Endodermal cell (in vitro differentiated cells): ENCODE measurements around the gene TMEM106C. TPM values are rescaled to one million over a fixed set of nuclear protein-coding genes. Genes with fewer than 3 reads are reported as not detected.

Experiments used
- DNase-seq: peaks from one replicate; pipeline ENCODE4 v3.0.0-alpha.2; 2017
- H3K27ac ChIP-seq: 2 replicates; pipeline ENCODE4 v1.5.1; 2013; ENCODE audit warnings: mild to moderate bottlenecking, low read depth, low read length, moderate library complexity
- H3K27me3 ChIP-seq: 2 replicates; pipeline ENCODE4 v1.6.1; 2013; ENCODE audit warnings: mild to moderate bottlenecking, low read length, moderate library complexity; ENCODE audit not compliant: insufficient read depth, control insufficient read depth, poor library complexity, severe bottlenecking
- H3K36me3 ChIP-seq: 2 replicates; pipeline ENCODE4 v1.7.0; 2013; ENCODE audit warnings: mild to moderate bottlenecking, low read length, moderate library complexity; ENCODE audit not compliant: control insufficient read depth, insufficient read depth
- H3K4me1 ChIP-seq: one replicate; pipeline ENCODE4 v1.7.0; 2013; ENCODE audit warnings: low read length; ENCODE audit not compliant: control insufficient read depth, insufficient read depth
- H3K4me3 ChIP-seq: 2 replicates; pipeline ENCODE4 v1.5.1; 2013; ENCODE audit warnings: mild to moderate bottlenecking, low read length, moderate library complexity
- H3K9ac ChIP-seq: 2 replicates; pipeline ENCODE4 v1.6.1; 2013; ENCODE audit warnings: mild to moderate bottlenecking, low read length, moderate library complexity; ENCODE audit not compliant: poor library complexity, severe bottlenecking; ENCODE audit errors: extremely low read depth
- H3K9me3 ChIP-seq: 2 replicates; pipeline ENCODE4 v1.6.1; 2013; ENCODE audit warnings: mild to moderate bottlenecking, low read length, moderate library complexity; ENCODE audit not compliant: control insufficient read depth
- H3K27ac Mint-ChIP-seq: 2 replicates; pipeline ENCODE4 v1.8.0; 2020; ENCODE audit warnings: mixed read lengths
- H3K27me3 Mint-ChIP-seq: 2 replicates; pipeline ENCODE4 v1.8.0; 2021; ENCODE audit warnings: mild to moderate bottlenecking, mixed read lengths; ENCODE audit not compliant: insufficient read depth
- H3K36me3 Mint-ChIP-seq: 2 replicates; pipeline ENCODE4 v1.8.0; 2020; ENCODE audit warnings: low read depth, mixed read lengths
- H3K4me1 Mint-ChIP-seq: 2 replicates; pipeline ENCODE4 v1.8.0; 2020; ENCODE audit warnings: mixed read lengths
- H3K4me3 Mint-ChIP-seq: 2 replicates; pipeline ENCODE4 v1.8.0; 2020; ENCODE audit warnings: mild to moderate bottlenecking, moderate library complexity, mixed read lengths
- H3K9me3 Mint-ChIP-seq: 2 replicates; pipeline ENCODE4 v1.8.0; 2020; ENCODE audit warnings: mild to moderate bottlenecking, mixed read lengths
- WGBS, 2 experiments: methylation state at CpG; one replicate each; pipeline versions ENCODE4 v1.1.5 to v1.1.7; 2013; ENCODE audit warnings: missing lambda C conversion rate in 2 of 2, mixed read lengths in 1 of 2; ENCODE audit not compliant: insufficient coverage in 1 of 2, insufficient read length in 1 of 2; 5-methylcytosine and 5-hydroxymethylcytosine counted together
- total RNA-seq, 2 donors: library from RNA; stranded (reverse); fragmentation: NEBNext Ultra II Directional in 1 of 2; extraction: Animal tissue kit (Norgen Biotek cat#: 25700) in 1 of 2; gene quantifications; 2 replicates in 1 of 2; 3 replicates in 1 of 2; pipeline ENCODE4 v1.2.1, GENCODE V29; 2021
- TF ChIP-seq, protein P1 (sequence below): fragments of 200-600 bp; sonication (generic); conservative IDR thresholded peaks from 2 replicates; pipeline ENCODE4 v1.5.0; 2021; ENCODE audit warnings: antibody characterized with exemption, mild to moderate bottlenecking

The TMEM106C gene
- total RNA-seq, 2 donors from 2014 or later = 17.3 to 61.6 TPM

DNA sequence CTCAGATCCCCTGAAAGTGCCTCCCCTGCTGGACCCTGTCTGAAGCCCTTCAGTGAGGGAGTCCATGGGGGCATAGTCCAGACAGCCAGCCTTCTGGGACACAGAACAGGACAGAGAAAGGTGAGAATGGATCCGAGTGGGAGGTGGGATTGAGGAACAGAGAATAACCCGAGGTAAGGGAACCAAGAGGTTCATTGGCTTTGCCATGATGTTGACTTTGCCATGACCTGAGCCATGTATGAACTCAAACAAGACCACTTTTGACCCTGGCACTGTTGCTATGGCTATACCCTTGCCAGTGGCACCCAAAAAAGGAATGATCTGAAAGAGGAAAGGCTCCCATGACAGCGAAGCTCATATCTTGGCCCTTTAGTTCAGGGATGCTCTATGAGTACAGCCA lies 36.0 kb upstream of the TMEM106C start:
- no peaks in the 10 kb centered on the region for H3K9me3 Mint-ChIP-seq
- Histone ChIP-seq H3K9ac (no peak overlapping the region), H3K9me3 (no peaks in the 10 kb centered on the region), H3K36me3 (no peaks in the 10 kb centered on the region), H3K27me3 (peaks cover 83% of the 10 kb centered on the region), H3K4me3 (no peak overlapping the region), H3K27ac (no peak overlapping the region), H3K4me1 (no peaks in the 10 kb centered on the region)
- peaks cover 59% of the 10 kb centered on the region for H3K27me3 Mint-ChIP-seq
- no peak overlapping the region for H3K4me3 Mint-ChIP-seq
- no peaks in the 10 kb centered on the region for H3K36me3 Mint-ChIP-seq
- peak; percentile 17 for DNase-seq
- H3K4me1 Mint-ChIP-seq = no peaks in the 10 kb centered on the region
- TF ChIP-seq, protein P1, sequence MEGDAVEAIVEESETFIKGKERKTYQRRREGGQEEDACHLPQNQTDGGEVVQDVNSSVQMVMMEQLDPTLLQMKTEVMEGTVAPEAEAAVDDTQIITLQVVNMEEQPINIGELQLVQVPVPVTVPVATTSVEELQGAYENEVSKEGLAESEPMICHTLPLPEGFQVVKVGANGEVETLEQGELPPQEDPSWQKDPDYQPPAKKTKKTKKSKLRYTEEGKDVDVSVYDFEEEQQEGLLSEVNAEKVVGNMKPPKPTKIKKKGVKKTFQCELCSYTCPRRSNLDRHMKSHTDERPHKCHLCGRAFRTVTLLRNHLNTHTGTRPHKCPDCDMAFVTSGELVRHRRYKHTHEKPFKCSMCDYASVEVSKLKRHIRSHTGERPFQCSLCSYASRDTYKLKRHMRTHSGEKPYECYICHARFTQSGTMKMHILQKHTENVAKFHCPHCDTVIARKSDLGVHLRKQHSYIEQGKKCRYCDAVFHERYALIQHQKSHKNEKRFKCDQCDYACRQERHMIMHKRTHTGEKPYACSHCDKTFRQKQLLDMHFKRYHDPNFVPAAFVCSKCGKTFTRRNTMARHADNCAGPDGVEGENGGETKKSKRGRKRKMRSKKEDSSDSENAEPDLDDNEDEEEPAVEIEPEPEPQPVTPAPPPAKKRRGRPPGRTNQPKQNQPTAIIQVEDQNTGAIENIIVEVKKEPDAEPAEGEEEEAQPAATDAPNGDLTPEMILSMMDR = no peak
- no peak overlapping the region for H3K27ac Mint-ChIP-seq
- WGBS, 2 experiments = 77 to 81% methylated on average over 3 of the region's 3 CpGs

DNA sequence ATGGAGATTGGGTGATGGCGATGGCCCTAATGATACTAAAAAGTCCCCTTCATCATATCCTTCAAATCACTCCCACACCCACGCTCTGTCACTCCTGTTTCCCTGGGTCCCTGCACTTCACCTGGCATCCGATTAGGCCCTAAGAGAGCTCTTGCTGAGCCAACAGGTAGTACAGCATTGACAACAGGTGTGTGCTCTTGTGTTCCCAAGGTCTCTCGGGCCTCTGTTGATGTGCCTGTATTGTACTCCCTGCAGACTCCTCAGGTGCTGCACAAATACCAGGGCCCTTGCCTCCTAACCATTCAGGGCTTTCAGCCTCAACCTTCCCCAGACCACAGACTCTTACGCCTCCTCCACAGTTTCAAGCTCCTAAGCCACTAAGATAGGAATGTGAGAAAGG lies 32.8 kb upstream of the TMEM106C start:
- H3K9me3 ChIP-seq = no peaks in the 10 kb centered on the region
- Mint-ChIP-seq H3K27ac (no peak overlapping the region), H3K4me1 (no peaks in the 10 kb centered on the region), H3K27me3 (peaks cover 46% of the 10 kb centered on the region), H3K4me3 (no peak overlapping the region), H3K9me3 (no peaks in the 10 kb centered on the region), H3K36me3 (no peaks in the 10 kb centered on the region)
- TF ChIP-seq, protein P1 = no peak
- no peak overlapping the region for H3K27ac ChIP-seq
- H3K27me3 ChIP-seq = peaks cover 64% of the 10 kb centered on the region
- H3K36me3 ChIP-seq = no peaks in the 10 kb centered on the region
- no peak overlapping the region for H3K9ac ChIP-seq
- no peaks in the 10 kb centered on the region for H3K4me1 ChIP-seq
- DNase-seq = peak; percentile 40
- no peak overlapping the region for H3K4me3 ChIP-seq
- WGBS, 2 experiments = 80 to 92% methylated on average over 3 to 5 of the region's 5 CpGs

DNA sequence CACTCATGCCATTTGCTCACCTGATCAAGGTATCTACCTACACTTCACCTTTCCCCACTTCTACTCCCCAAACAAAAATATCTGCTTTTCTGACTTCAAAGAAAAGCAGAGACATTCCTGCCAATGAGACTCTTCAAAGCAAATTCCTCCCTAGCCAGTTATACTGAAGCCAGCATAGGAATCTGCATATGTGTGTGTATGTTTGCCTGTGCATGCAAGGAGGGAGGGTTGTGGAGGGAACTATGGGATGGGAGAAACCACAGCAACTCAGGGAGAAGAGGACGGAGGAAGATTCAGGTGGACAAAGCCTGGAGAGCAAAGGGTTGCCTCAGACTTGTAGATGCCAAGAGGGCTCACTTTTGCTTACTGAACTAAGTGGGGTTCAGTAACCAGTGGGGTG lies 32.2 kb upstream of the TMEM106C start:
- Histone ChIP-seq H3K9ac (no peak overlapping the region), H3K27ac (no peak overlapping the region), H3K4me3 (no peak overlapping the region), H3K4me1 (no peaks in the 10 kb centered on the region), H3K36me3 (no peaks in the 10 kb centered on the region), H3K27me3 (peaks cover 68% of the 10 kb centered on the region), H3K9me3 (no peaks in the 10 kb centered on the region)
- no peak overlapping the region for H3K27ac Mint-ChIP-seq
- 89 to 90% methylated on average over 1 of the region's 1 CpG for WGBS, 2 experiments
- no peak overlapping the region for H3K4me3 Mint-ChIP-seq
- no peaks in the 10 kb centered on the region for H3K9me3 Mint-ChIP-seq
- H3K27me3 Mint-ChIP-seq = peaks cover 51% of the 10 kb centered on the region
- TF ChIP-seq, protein P1 = no peak
- H3K4me1 Mint-ChIP-seq = no peaks in the 10 kb centered on the region
- H3K36me3 Mint-ChIP-seq = no peaks in the 10 kb centered on the region
- peak; percentile 29 for DNase-seq
